IPS-18c (cell line): ENCODE measurements around the gene CERS1.

Experiments used
- H3K4me3 ChIP-seq: 2 replicates; pipeline ENCODE4 v1.7.0; 2013; ENCODE audit warnings: low read depth, mild to moderate bottlenecking, low read length, moderate library complexity; ENCODE audit not compliant: insufficient read depth
- H3K9me3 ChIP-seq: one replicate; pipeline ENCODE4 v1.6.1; 2013; ENCODE audit warnings: mild to moderate bottlenecking, low read length, moderate library complexity; ENCODE audit not compliant: control insufficient read depth, insufficient read depth

The CERS1 gene

GRCh38 chr19:18867199-18867598 is 28.8 kb downstream of the CERS1 start:
- no peak overlapping the region for H3K4me3 ChIP-seq
- no peaks in the 10 kb centered on the region for H3K9me3 ChIP-seq

- Histone ChIP-seq H3K4me3 (no peak overlapping the region), H3K9me3 (no peaks in the 10 kb centered on the region)
Measured at GRCh38 chr19:18866800-18867123, 29.2 kb downstream of the CERS1 start.

- Histone ChIP-seq H3K9me3 (no peaks in the 10 kb centered on the region), H3K4me3 (no peak overlapping the region)
Measured at GRCh38 chr19:18865973-18866799, 29.8 kb downstream of the CERS1 start.

- Histone ChIP-seq H3K9me3 (no peaks in the 10 kb centered on the region), H3K4me3 (no peak overlapping the region)
Measured at GRCh38 chr19:18865106-18865972, 30.6 kb downstream of the CERS1 start.

GRCh38 chr19:18863843-18864362 is 32.1 kb downstream of the CERS1 start:
- Histone ChIP-seq H3K9me3 (no peaks in the 10 kb centered on the region), H3K4me3 (no peak overlapping the region)

- Histone ChIP-seq H3K4me3 (no peak overlapping the region), H3K9me3 (no peaks in the 10 kb centered on the region)
Measured at GRCh38 chr19:18862976-18863842, 32.7 kb downstream of the CERS1 start.

- no peak overlapping the region for H3K4me3 ChIP-seq
Measured at GRCh38 chr19:18861917-18862316, 34.0 kb downstream of the CERS1 start.

GRCh38 chr19:18861235-18861634 is 34.7 kb downstream of the CERS1 start:
- no peaks in the 10 kb centered on the region for H3K9me3 ChIP-seq
- H3K4me3 ChIP-seq = no peak overlapping the region

More at GRCh38 chr19:18861917-18862316, 34.0 kb downstream of the CERS1 start:
- no peaks in the 10 kb centered on the region for H3K9me3 ChIP-seq

GRCh38 chr19:18860725-18861124 is 35.2 kb downstream of the CERS1 start:
- no peak overlapping the region for H3K4me3 ChIP-seq
- no peaks in the 10 kb centered on the region for H3K9me3 ChIP-seq

- Histone ChIP-seq H3K9me3 (no peaks in the 10 kb centered on the region), H3K4me3 (no peak overlapping the region)
Measured at GRCh38 chr19:18860302-18860700, 35.7 kb downstream of the CERS1 start.

- Histone ChIP-seq H3K9me3 (no peaks in the 10 kb centered on the region), H3K4me3 (no peak overlapping the region)
Measured at GRCh38 chr19:18859676-18860301, 36.2 kb downstream of the CERS1 start.

- Histone ChIP-seq H3K9me3 (no peaks in the 10 kb centered on the region), H3K4me3 (no peak overlapping the region)
Measured at GRCh38 chr19:18858906-18859646, 36.9 kb downstream of the CERS1 start.

GRCh38 chr19:18857223-18857622 is 38.7 kb downstream of the CERS1 start:
- Histone ChIP-seq H3K4me3 (no peak overlapping the region), H3K9me3 (no peaks in the 10 kb centered on the region)

GRCh38 chr19:18856385-18857126 is 39.4 kb downstream of the CERS1 start:
- Histone ChIP-seq H3K4me3 (no peak overlapping the region), H3K9me3 (no peaks in the 10 kb centered on the region)

GRCh38 chr19:18855647-18856384 is 40.1 kb downstream of the CERS1 start:
- Histone ChIP-seq H3K9me3 (no peaks in the 10 kb centered on the region), H3K4me3 (no peak overlapping the region)
